ENCODE results near the gene NAPB. TPM values are rescaled to one million over a fixed set of nuclear protein-coding genes. Genes with fewer than 3 reads are reported as not detected.
A peak's percentile ranks its signal among the peaks of the same experiment; 100 is the strongest.
"Not testable (repeated sequence)": the region's sequence is repeated elsewhere in the genome, so short reads cannot be mapped to it uniquely, and the experiment has no call there.

The NAPB gene
- total RNA-seq (10 to 100 TPM; 13.3 to 14.9 TPM), polyA plus RNA-seq (1 to 10 TPM; 5.8 to 6.2 TPM)

GRCh38 chr20:23420943-23421931 lies at the start of gene NAPB:
NAPB (minus strand) TSS chr20:23421488; CDS start chr20:23421402, 86 bp downstream.
- intact Hi-C loops (cut with micrococcal nuclease): loop anchor here (1.0 to 5.0 kb wide), 5 partner anchors 59 to 1971 kb away; partner anchors contain the start of genes ABHD12, ACSS1, ENTPD6 and GZF1

GRCh38 chr20:23466961-23467360 lies 45.7 kb upstream of the NAPB start:
- intact Hi-C loops (cut with micrococcal nuclease); POLR2A ChIA-PET (ENCODE audit: partially characterized antibody); H3K4me3 Mint-ChIP-seq; H3K27me3 ChIP-seq (ENCODE audit: insufficient read depth, low read length); DNase-seq; H3K4me3 ChIP-seq (ENCODE audit: low read length in 2 of 2); H3K36me3 Mint-ChIP-seq; CTCF ChIA-PET (ENCODE audit: partially characterized antibody); H3K9me3 ChIP-seq (ENCODE audit: control insufficient read depth in 1 of 2, low read length in 2 of 2); H3K4me1 ChIP-seq (ENCODE audit: insufficient read depth, low read length); H3K36me3 ChIP-seq (ENCODE audit: insufficient read depth, low read length); H3K4me1 Mint-ChIP-seq; H3K27ac Mint-ChIP-seq; H3K27ac ChIP-seq (ENCODE audit: low read depth, low read length): not testable (repeated sequence)
- Mint-ChIP-seq H3K9me3 (peaks cover 0 to 41% (median 28%) of the 10 kb centered on the region in 8 donors), H3K27me3 (peaks cover 20 to 28% of the 10 kb centered on the region in 2 donors)

More at GRCh38 chr20:23420943-23421931, at the start of gene NAPB:
- peak within 1 kb of the TSS; percentile 84 to 91 (median 89) for H3K27ac Mint-ChIP-seq
- H3K27me3 ChIP-seq (ENCODE audit: insufficient read depth, low read length): no peaks in the 10 kb centered on the region
- peak within 1 kb of the TSS; percentile 73 to 84 for H3K4me3 ChIP-seq (ENCODE audit: low read length in 2 of 2)
- ChIA-PET CTCF (ENCODE audit: partially characterized antibody) (interaction anchor here (0.6 to 7.7 kb wide), 7 partner anchors 12 to 80 kb away, joined by 3 to 66 read pairs (median 8); partner anchors contain the start of gene NXT1), POLR2A (ENCODE audit: partially characterized antibody) (interaction anchor here (0.9 to 7.6 kb wide), 8 partner anchors 11 to 1827 kb away, joined by 3 to 86 read pairs (median 4); partner anchors contain the start of genes GZF1, NXT1 and PYGB)
- peak within 1 kb of the TSS; percentile 72 for H3K27ac ChIP-seq (ENCODE audit: low read depth, low read length)
- H3K36me3 Mint-ChIP-seq: peaks cover 0 to 2% of the 10 kb centered on the region in 2 donors
- peaks cover 21% of the 10 kb centered on the region for H3K4me1 ChIP-seq (ENCODE audit: insufficient read depth, low read length)
- no peaks in the 10 kb centered on the region for H3K36me3 ChIP-seq (ENCODE audit: insufficient read depth, low read length)
- H3K9me3 ChIP-seq (ENCODE audit: control insufficient read depth in 1 of 2, low read length in 2 of 2): no peaks in the 10 kb centered on the region
- H3K27me3 Mint-ChIP-seq: peaks cover 5 to 10% of the 10 kb centered on the region in 2 donors
- H3K4me1 Mint-ChIP-seq: peaks cover 16 to 32% (median 26%) of the 10 kb centered on the region in 4 donors
- peak; percentile 90 to 92 (median 91) for DNase-seq
- H3K9me3 Mint-ChIP-seq: no peaks in the 10 kb centered on the region
- peak within 1 kb of the TSS; percentile 83 to 91 (median 87) for H3K4me3 Mint-ChIP-seq

DNA sequence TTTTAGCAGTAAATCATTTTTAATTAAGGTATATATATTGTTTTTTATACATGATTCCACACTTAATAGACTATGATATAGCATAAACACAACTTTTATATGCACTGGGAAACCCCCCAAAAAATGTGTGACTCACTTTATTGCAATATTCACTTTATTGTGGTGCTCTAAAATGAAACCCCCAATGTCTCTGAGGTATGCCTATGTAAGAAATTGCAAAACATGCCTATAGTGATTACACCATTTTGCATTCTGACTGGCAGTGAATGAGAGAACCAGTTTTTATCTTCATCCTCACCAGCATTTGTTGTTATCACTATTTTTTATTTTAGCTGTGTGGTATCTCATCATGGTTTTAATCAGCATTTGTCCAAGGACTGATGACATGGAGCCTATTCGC lies 39.9 kb upstream of the NAPB start:
- H3K4me3 ChIP-seq (ENCODE audit: low read length in 2 of 2): no peak overlapping the region
- H3K27ac ChIP-seq (ENCODE audit: low read depth, low read length): no peak overlapping the region
- intact Hi-C loops (cut with micrococcal nuclease): no loop called here
- no peaks in the 10 kb centered on the region for H3K36me3 Mint-ChIP-seq
- H3K4me1 ChIP-seq (ENCODE audit: insufficient read depth, low read length): no peaks in the 10 kb centered on the region
- no peaks in the 10 kb centered on the region for H3K9me3 ChIP-seq (ENCODE audit: control insufficient read depth in 1 of 2, low read length in 2 of 2)
- POLR2A ChIA-PET (ENCODE audit: partially characterized antibody): no interaction called here
- no peaks in the 10 kb centered on the region for H3K36me3 ChIP-seq (ENCODE audit: insufficient read depth, low read length)
- H3K4me3 Mint-ChIP-seq: no peak overlapping the region
- peaks cover 0 to 20% (median 9%) of the 10 kb centered on the region in 8 donors for H3K9me3 Mint-ChIP-seq
- no peak overlapping the region for H3K27ac Mint-ChIP-seq
- peaks cover 4 to 8% (median 5%) of the 10 kb centered on the region in 4 donors for H3K4me1 Mint-ChIP-seq
- H3K27me3 ChIP-seq (ENCODE audit: insufficient read depth, low read length): no peaks in the 10 kb centered on the region
- H3K27me3 Mint-ChIP-seq: peaks cover 16% of the 10 kb centered on the region in 2 donors
- DNase-seq: no peak
- CTCF ChIA-PET (ENCODE audit: partially characterized antibody): no interaction called here

DNA sequence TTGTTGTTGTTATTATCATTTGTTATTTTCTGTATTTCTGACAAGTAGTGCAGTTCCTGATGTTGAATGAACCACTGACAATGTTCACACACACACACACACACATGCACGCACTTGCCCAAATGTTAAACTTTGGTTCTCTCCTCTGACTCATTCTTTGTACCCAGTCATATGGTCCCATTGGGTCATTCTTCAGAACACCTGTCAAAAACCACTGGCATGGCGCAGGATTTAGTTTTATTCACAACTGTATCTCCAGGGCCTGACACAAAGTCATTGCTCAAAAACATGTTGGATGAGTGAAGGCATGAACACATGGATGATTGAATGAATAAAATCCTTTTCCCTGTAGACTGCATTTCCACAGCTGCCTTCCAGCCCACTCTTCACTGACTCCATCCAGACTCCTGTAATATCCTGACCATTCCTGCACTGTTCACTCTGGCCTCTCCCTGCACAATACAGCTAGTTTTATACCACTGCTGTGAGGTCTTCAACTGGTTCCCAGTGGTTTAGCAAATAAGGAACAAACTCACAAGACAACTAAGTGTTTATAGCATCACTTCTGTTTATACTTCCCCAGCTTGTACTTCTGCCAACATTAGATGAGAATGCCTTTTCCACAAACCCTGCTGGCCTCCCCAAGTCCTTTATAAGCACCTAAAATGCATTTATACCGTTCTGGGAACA lies 38.3 kb upstream of the NAPB start:
- Mint-ChIP-seq H3K36me3 (no peaks in the 10 kb centered on the region), H3K4me3 (no peak overlapping the region), H3K4me1 (peaks cover 4 to 11% (median 8%) of the 10 kb centered on the region in 4 donors), H3K27me3 (peaks cover 15 to 19% of the 10 kb centered on the region in 2 donors), H3K27ac (no peak overlapping the region), H3K9me3 (peaks cover 0 to 10% (median 4%) of the 10 kb centered on the region in 8 donors)
- no peak for DNase-seq
- intact Hi-C loops (cut with micrococcal nuclease): no loop called here
- H3K27me3 ChIP-seq (ENCODE audit: insufficient read depth, low read length): no peaks in the 10 kb centered on the region
- H3K9me3 ChIP-seq (ENCODE audit: control insufficient read depth in 1 of 2, low read length in 2 of 2): no peaks in the 10 kb centered on the region
- ChIA-PET POLR2A (ENCODE audit: partially characterized antibody) (no interaction called here), CTCF (ENCODE audit: partially characterized antibody) (interaction anchor here (2.0 kb wide), 1 partner anchor 16 kb away, joined by 6 read pairs; no protein-coding TSS in a partner anchor)
- no peaks in the 10 kb centered on the region for H3K4me1 ChIP-seq (ENCODE audit: insufficient read depth, low read length)
- no peaks in the 10 kb centered on the region for H3K36me3 ChIP-seq (ENCODE audit: insufficient read depth, low read length)
- H3K27ac ChIP-seq (ENCODE audit: low read depth, low read length): no peak overlapping the region
- no peak overlapping the region for H3K4me3 ChIP-seq (ENCODE audit: low read length in 2 of 2)

DNA sequence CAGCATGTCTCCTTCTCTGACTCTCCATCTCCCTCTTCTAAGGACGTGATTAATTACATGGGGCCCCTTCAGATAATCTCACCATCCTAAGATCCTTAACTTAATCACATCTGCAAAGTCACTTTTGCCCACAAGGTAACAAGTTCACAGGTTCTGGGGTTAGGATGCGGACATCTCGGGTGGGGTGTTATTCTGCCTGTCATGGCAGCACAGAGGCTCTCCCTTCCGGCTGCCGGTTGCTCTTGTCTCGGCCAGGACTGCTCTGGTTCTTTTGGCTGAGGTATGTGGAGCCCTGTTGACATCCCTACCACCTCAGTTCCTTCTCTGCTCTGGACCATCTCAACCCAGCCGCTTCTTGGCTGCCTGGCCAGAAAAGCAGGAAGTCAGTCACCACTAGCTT lies 35.6 kb upstream of the NAPB start:
- H3K4me1 Mint-ChIP-seq: peaks cover 4 to 11% (median 8%) of the 10 kb centered on the region in 4 donors
- no peaks in the 10 kb centered on the region for H3K9me3 ChIP-seq (ENCODE audit: control insufficient read depth in 1 of 2, low read length in 2 of 2)
- H3K27me3 Mint-ChIP-seq: peaks cover 0 to 14% of the 10 kb centered on the region in 2 donors
- H3K4me3 Mint-ChIP-seq: peak overlapping the region in 1 of 8 donors; percentile 50
- no peaks in the 10 kb centered on the region for H3K36me3 Mint-ChIP-seq
- H3K9me3 Mint-ChIP-seq: peaks cover 0 to 2% (median 0%) of the 10 kb centered on the region in 8 donors
- CTCF ChIA-PET (ENCODE audit: partially characterized antibody): interaction anchor here (1.4 to 1.5 kb wide), 2 partner anchors 13 to 15 kb away, joined by 3 to 4 read pairs; no protein-coding TSS in a partner anchor
- no peaks in the 10 kb centered on the region for H3K36me3 ChIP-seq (ENCODE audit: insufficient read depth, low read length)
- H3K27ac ChIP-seq (ENCODE audit: low read depth, low read length): no peak overlapping the region
- H3K4me1 ChIP-seq (ENCODE audit: insufficient read depth, low read length): no peaks in the 10 kb centered on the region
- POLR2A ChIA-PET (ENCODE audit: partially characterized antibody): no interaction called here
- no peak overlapping the region for H3K4me3 ChIP-seq (ENCODE audit: low read length in 2 of 2)
- peak overlapping the region in 1 of 7 donors; percentile 49 for H3K27ac Mint-ChIP-seq
- intact Hi-C loops (cut with micrococcal nuclease): no loop called here
- H3K27me3 ChIP-seq (ENCODE audit: insufficient read depth, low read length): no peaks in the 10 kb centered on the region
- DNase-seq: no peak

GRCh38 chr20:23456409-23456808 lies 35.1 kb upstream of the NAPB start:
- Mint-ChIP-seq H3K36me3 (no peaks in the 10 kb centered on the region), H3K4me3 (peak overlapping the region in 3 of 8 donors; percentile 1 to 50 (median 24)), H3K27me3 (peaks cover 0 to 14% of the 10 kb centered on the region in 2 donors), H3K27ac (peak overlapping the region in 1 of 7 donors; percentile 71), H3K4me1 (peaks cover 4 to 11% (median 8%) of the 10 kb centered on the region in 4 donors), H3K9me3 (peaks cover 0 to 2% (median 0%) of the 10 kb centered on the region in 8 donors)
- Histone ChIP-seq H3K4me3 (ENCODE audit: low read length in 2 of 2) (no peak overlapping the region), H3K36me3 (ENCODE audit: insufficient read depth, low read length) (no peaks in the 10 kb centered on the region), H3K9me3 (ENCODE audit: control insufficient read depth in 1 of 2, low read length in 2 of 2) (no peaks in the 10 kb centered on the region), H3K27me3 (ENCODE audit: insufficient read depth, low read length) (no peaks in the 10 kb centered on the region), H3K27ac (ENCODE audit: low read depth, low read length) (no peak overlapping the region), H3K4me1 (ENCODE audit: insufficient read depth, low read length) (no peaks in the 10 kb centered on the region)
- ChIA-PET POLR2A (ENCODE audit: partially characterized antibody) (no interaction called here), CTCF (ENCODE audit: partially characterized antibody) (interaction anchor here (1.5 kb wide), 1 partner anchor 13 kb away, joined by 3 read pairs; no protein-coding TSS in a partner anchor)
- no peak for DNase-seq
- intact Hi-C loops (cut with micrococcal nuclease): no loop called here
